Lung (tissue), 12 donors: ENCODE measurements around the gene SSBP3. TPM values are rescaled to one million over a fixed set of nuclear protein-coding genes. Genes with fewer than 3 reads are reported as not detected.

Source experiments
- ATAC-seq: fragments of 200-7000 bp; cut with Tn5 transposase; one replicate; pipeline ENCODE4 v1.9.1; 2020; ENCODE audit warnings: moderate number of reproducible peaks; ENCODE audit not compliant: insufficient read depth, low FRiP score
- DNase-seq, 3 donors: peaks; one replicate each; pipeline ENCODE4 v3.0.0-alpha.2; 2013 to 2017
- H3K27ac ChIP-seq, 2 donors: one replicate each; pipeline ENCODE4 v1.5.1; 2013; ENCODE audit warnings: mild to moderate bottlenecking in 2 of 2, moderate library complexity in 2 of 2, control low read depth in 1 of 2, inconsistent platforms in 1 of 2, low read depth in 1 of 2, low read length in 1 of 2
- H3K27me3 ChIP-seq, 3 donors: one replicate each; pipeline ENCODE4 v1.5.1; 2013; ENCODE audit warnings: low read length in 2 of 3; ENCODE audit not compliant: control insufficient read depth in 3 of 3, insufficient read depth in 3 of 3
- H3K36me3 ChIP-seq, 4 donors: one replicate each; pipeline ENCODE4 v1.5.1; 2013; ENCODE audit warnings: low read length in 4 of 4, mild to moderate bottlenecking in 1 of 4, moderate library complexity in 1 of 4; ENCODE audit not compliant: control insufficient read depth in 4 of 4, insufficient read depth in 4 of 4
- H3K4me1 ChIP-seq, 5 donors: one replicate each; pipeline ENCODE4 v1.5.1; 2013; ENCODE audit warnings: low read length in 5 of 5, mild to moderate bottlenecking in 2 of 5, moderate library complexity in 1 of 5; ENCODE audit not compliant: control insufficient read depth in 5 of 5, insufficient read depth in 5 of 5
- H3K4me3 ChIP-seq: one replicate; pipeline ENCODE4 v1.5.1; 2013; ENCODE audit warnings: mild to moderate bottlenecking, control low read depth, moderate library complexity
- H3K9ac ChIP-seq, 2 donors: one replicate each; pipeline ENCODE4 v1.5.1; 2013; ENCODE audit warnings: low read length in 2 of 2, control low read depth in 1 of 2; ENCODE audit not compliant: insufficient read depth in 1 of 2
- H3K9me3 ChIP-seq, 4 donors: one replicate each; pipeline ENCODE4 v1.5.1; 2013; ENCODE audit warnings: low read length in 3 of 4, mild to moderate bottlenecking in 1 of 4, moderate library complexity in 1 of 4; ENCODE audit not compliant: control insufficient read depth in 4 of 4, insufficient read depth in 3 of 4
- CTCF ChIP-seq: IDR thresholded peaks from 2 replicates; pipeline ENCODE4 v1.5.1; 2012; ENCODE audit warnings: mild to moderate bottlenecking; ENCODE audit errors: control extremely low read depth, extremely low read depth
- WGBS, 2 donors: extraction: QIAGEN DNeasy Blood & Tissue Kit; methylation state at CpG; one replicate each; pipeline ENCODE4 v1.1.7; 2013; 5-methylcytosine and 5-hydroxymethylcytosine counted together
- polyA plus RNA-seq, 2 donors: library from polyadenylated mRNA; stranded (reverse); fragments of 200-250 nt; gene quantifications; one replicate each; pipeline ENCODE4 v1.2.1, GENCODE V29; 2013
- total RNA-seq, 2 donors: library from RNA; depleted of rRNA in 1 of 2; stranded (reverse); fragments of >200 nt in 1 of 2; gene quantifications; one replicate each; pipeline ENCODE4 v1.2.1, GENCODE V29; 2014 to 2021
- donor health status: control.
- donor health status: control.
- donor health status: Bipolar disorder and iron deficiency.
- donor health status: healthy.
- donor health status: DM: yes; HTN: yes; CAD: no.

Gene SSBP3
- total and polyA plus RNA-seq, 4 donors = 15.9 to 47.8 (median 34.8) TPM

DNA sequence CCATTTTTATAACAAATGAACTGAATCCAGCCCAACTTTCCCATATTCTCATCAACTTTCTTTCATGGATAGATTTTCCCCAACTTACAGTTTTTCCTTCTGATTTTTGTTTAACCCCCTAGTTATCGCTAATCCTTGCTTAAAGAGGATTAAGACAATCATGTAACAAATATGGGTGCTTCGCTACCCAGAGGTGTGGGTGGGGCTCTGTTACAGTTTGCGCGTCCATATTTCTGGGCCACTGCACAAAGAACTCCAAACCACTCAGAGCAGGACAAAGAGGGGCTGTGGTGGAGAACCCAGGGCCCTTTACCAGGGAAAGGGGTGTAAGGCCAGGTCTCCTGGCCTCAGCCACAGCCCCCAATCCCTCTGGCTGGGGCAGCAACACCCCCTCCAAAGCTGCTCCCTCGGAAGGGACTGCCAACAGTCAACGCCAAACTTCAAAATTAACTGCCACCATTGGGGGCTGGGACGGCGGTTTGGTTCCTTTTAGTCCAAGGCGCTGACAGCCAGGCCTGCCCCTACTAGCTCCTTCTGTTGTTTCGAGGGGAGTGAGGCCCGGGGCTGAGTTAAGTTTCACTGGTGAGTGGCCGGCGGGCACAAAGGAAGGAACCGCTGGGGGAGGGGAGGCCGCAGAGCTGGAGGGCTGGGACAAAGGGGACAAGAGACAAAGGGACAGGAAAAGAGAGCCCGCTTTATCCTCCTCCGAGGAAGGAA, 27.9 kb downstream of the SSBP3 start:
- Histone ChIP-seq H3K4me3 (no peak overlapping the region), H3K27me3 (no peaks in the 10 kb centered on the region), H3K27ac (peak overlapping the region in 1 of 2 donors; percentile 36), H3K4me1 (peaks cover 12 to 64% (median 30%) of the 10 kb centered on the region in 5 donors), H3K36me3 (peaks cover 0 to 9% (median 0%) of the 10 kb centered on the region in 4 donors), H3K9me3 (no peaks in the 10 kb centered on the region), H3K9ac (peak overlapping the region; percentile 19 to 24)
- DNase-seq (peak; percentile 68 to 77 (median 70)), ATAC-seq (no peak)
- WGBS, 2 donors = 29 to 52% methylated on average over 17 of the region's 17 CpGs
- TF ChIP-seq CTCF = no peak

DNA sequence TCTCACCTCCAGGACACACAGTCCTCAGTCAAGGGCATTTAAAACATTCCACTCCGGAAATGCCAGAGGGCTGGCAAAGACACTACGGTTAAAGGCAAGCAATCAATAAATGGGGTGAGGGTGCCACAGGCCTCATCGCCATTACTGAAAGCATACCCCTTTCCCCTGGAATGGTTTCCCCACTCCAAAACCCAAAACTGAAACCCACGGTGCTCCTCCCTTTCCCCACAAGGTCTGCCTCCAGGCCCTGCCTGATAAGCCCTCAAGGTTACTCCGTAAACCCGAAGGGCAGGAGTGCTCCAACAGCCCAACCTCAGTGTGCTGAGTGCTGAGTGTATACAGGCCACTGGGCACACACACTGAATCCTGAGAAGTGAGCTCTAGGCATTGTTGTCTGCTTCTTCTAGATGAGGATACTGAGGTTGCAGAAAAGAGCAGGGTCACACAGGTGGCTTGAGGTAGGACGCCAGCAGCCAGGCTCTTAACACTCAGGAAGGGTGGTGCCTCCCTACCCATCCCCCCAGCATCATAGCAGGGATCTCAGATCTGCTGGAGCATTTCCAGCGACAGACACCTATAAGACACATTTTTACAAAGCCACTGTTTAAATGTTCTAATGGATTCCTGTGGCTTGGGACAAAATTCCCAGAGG, 29.0 kb downstream of the SSBP3 start:
- H3K27me3 ChIP-seq = no peaks in the 10 kb centered on the region
- 70 to 72% methylated on average over 8 of the region's 8 CpGs for WGBS, 2 donors
- TF ChIP-seq CTCF = no peak
- H3K9me3 ChIP-seq = no peaks in the 10 kb centered on the region
- peaks cover 0 to 9% (median 0%) of the 10 kb centered on the region in 4 donors for H3K36me3 ChIP-seq
- no peak overlapping the region for H3K4me3 ChIP-seq
- ATAC-seq = no peak
- DNase-seq = no peak
- peak overlapping the region in 1 of 2 donors; percentile 43 for H3K9ac ChIP-seq
- H3K4me1 ChIP-seq = peaks cover 17 to 76% (median 30%) of the 10 kb centered on the region in 5 donors
- peak overlapping the region; percentile 24 to 47 for H3K27ac ChIP-seq

GRCh38 chr1:54376430-54377039, 29.7 kb downstream of the SSBP3 start:
- Histone ChIP-seq H3K9ac (peak overlapping the region in 1 of 2 donors; percentile 43), H3K9me3 (no peaks in the 10 kb centered on the region), H3K4me1 (peaks cover 20 to 82% (median 33%) of the 10 kb centered on the region in 5 donors), H3K4me3 (no peak overlapping the region), H3K36me3 (peaks cover 0 to 8% (median 0%) of the 10 kb centered on the region in 4 donors), H3K27me3 (no peaks in the 10 kb centered on the region), H3K27ac (peak overlapping the region in 1 of 2 donors; percentile 47)
- 89 to 92% methylated on average over 7 of the region's 7 CpGs for WGBS, 2 donors
- no peak for DNase-seq
- no peak for ATAC-seq
- no peak for TF ChIP-seq CTCF
